Left ventricle myocardium inferior (tissue), 1 donor: ENCODE data around the gene E2F4. TPM values are rescaled to one million over a fixed set of nuclear protein-coding genes. Genes with fewer than 3 reads are reported as not detected.
A peak's percentile ranks its signal among the peaks of the same experiment; 100 is the strongest.

Experiments used
- DNase-seq: peaks from one replicate; pipeline ENCODE4 v3.0.0-alpha.2; 2020
- H3K27ac ChIP-seq: fragments of 200-600 bp; replicated peaks from 2 replicates; pipeline ENCODE4 v1.8.0; 2021
- H3K27me3 ChIP-seq: fragments of 200-600 bp; 2 replicates; pipeline ENCODE4 v1.8.0; 2021; ENCODE audit warnings: low read depth
- H3K36me3 ChIP-seq: fragments of 200-600 bp; 2 replicates; pipeline ENCODE4 v1.8.0; 2021
- H3K4me1 ChIP-seq: fragments of 200-600 bp; 2 replicates; pipeline ENCODE4 v1.8.0; 2021
- H3K4me3 ChIP-seq: fragments of 200-600 bp; 2 replicates; pipeline ENCODE4 v1.8.0; 2021; ENCODE audit warnings: mild to moderate bottlenecking, moderate library complexity
- H3K9me3 ChIP-seq: fragments of 200-600 bp; replicated peaks from 2 replicates; pipeline ENCODE4 v1.8.0; 2021
- CTCF ChIP-seq: fragments of 200-600 bp; IDR thresholded peaks from 2 replicates; pipeline ENCODE4 v1.8.0; 2021; ENCODE audit warnings: antibody characterized with exemption, mild to moderate bottlenecking, borderline replicate concordance
- intact Hi-C: fragments of 100-400 bp; cut with micrococcal nuclease; formaldehyde crosslinking; loops from one replicate; pipeline ENCODE4 v1.11.0; 2022
- total RNA-seq: library from RNA; stranded (reverse); fragmentation: NEBNext Ultra II Directional; extraction: Animal tissue kit (Norgen Biotek cat#: 25700); gene quantifications from one replicate; pipeline ENCODE4 v1.2.1, GENCODE V29; 2021
- donor health status: DM: no; HTN: yes; CAD: no; lungs with severe emphysema.

Gene E2F4
- total RNA-seq, 1 donor from 2014 or later: 35.9 TPM

- H3K9me3 ChIP-seq: no peaks in the 10 kb centered on the region
- H3K4me1 ChIP-seq: peaks cover 21% of the 10 kb centered on the region
- TF ChIP-seq CTCF: no peak
- H3K27ac ChIP-seq: no peak overlapping the region
- intact Hi-C loops: no loop called here
- peaks cover 79% of the 10 kb centered on the region for H3K36me3 ChIP-seq
- no peak for DNase-seq
- no peak overlapping the region for H3K4me3 ChIP-seq
- H3K27me3 ChIP-seq: no peaks in the 10 kb centered on the region
Measured at GRCh38 chr16:67236563-67237395, 44.8 kb downstream of the E2F4 start.

- no peak overlapping the region for H3K27ac ChIP-seq
- TF ChIP-seq CTCF: no peak
- intact Hi-C loops: no loop called here
Measured at GRCh38 chr16:67237396-67238277, 45.7 kb downstream of the E2F4 start.

DNA sequence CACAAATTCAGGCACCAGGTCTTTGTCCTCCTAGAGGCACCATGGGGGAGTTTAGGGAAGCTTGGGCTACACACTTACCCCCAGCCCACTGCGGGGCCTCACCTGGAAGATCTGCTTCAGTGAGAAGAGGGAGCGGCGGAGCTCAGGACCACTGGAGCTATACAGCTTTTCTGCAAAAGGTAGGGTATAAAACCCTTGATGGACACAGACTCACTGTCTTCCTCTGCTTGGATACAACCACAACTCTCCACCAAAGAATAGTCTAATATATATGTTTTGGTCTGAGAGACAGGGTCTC lies 46.3 kb downstream of the E2F4 start:
- DNase-seq: no peak
- TF ChIP-seq CTCF: no peak
- H3K9me3 ChIP-seq: no peaks in the 10 kb centered on the region
- intact Hi-C loops: no loop called here
- H3K4me1 ChIP-seq: peaks cover 35% of the 10 kb centered on the region
- no peaks in the 10 kb centered on the region for H3K27me3 ChIP-seq
- H3K36me3 ChIP-seq: peaks cover 67% of the 10 kb centered on the region
- no peak overlapping the region for H3K4me3 ChIP-seq
- no peak overlapping the region for H3K27ac ChIP-seq

More at GRCh38 chr16:67237396-67238277, 45.7 kb downstream of the E2F4 start:
- Histone ChIP-seq H3K4me3 (no peak overlapping the region), H3K4me1 (peaks cover 30% of the 10 kb centered on the region), H3K27me3 (no peaks in the 10 kb centered on the region), H3K36me3 (peaks cover 73% of the 10 kb centered on the region), H3K9me3 (no peaks in the 10 kb centered on the region)
- DNase-seq: no peak

DNA sequence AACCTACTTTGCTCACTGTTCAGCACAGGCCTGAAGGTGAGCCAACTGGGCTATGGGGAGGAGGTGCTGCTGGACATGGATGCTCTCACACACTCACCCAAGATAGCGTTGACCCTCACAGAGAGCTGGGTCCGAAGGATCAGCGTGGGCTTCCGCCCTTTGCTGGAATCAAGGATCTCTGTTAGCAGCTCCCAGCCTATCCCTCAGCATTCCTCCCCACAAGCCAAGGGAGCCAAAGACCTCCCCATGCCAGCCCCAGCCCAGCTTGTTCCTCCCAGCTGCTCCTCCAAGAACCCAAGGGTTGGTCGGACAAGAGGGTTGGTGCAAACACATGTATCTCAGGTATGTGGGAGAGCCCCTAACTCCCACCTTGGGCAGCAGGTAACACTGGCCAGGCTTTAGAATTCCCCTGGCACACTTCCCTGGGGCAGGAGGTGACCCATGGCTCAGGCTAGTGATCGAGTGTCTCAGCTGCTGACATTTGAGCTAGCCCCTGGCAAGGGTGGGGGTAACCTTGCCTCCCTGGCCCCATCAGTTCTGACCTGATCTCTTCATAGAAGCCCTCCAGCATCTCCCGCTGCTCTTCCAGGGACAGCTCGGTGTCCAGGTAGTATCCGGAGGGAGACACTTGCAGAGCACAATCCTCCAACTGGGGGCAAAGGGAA lies 47.0 kb downstream of the E2F4 start:
- H3K27me3 ChIP-seq: no peaks in the 10 kb centered on the region
- H3K9me3 ChIP-seq: no peaks in the 10 kb centered on the region
- peaks cover 60% of the 10 kb centered on the region for H3K36me3 ChIP-seq
- TF ChIP-seq CTCF: no peak
- no peak for DNase-seq
- intact Hi-C loops: no loop called here
- no peak overlapping the region for H3K4me3 ChIP-seq
- H3K27ac ChIP-seq: no peak overlapping the region
- H3K4me1 ChIP-seq: peaks cover 43% of the 10 kb centered on the region

GRCh38 chr16:67240506-67240905 lies 48.6 kb downstream of the E2F4 start:
- Histone ChIP-seq H3K9me3 (no peaks in the 10 kb centered on the region), H3K4me1 (peaks cover 58% of the 10 kb centered on the region), H3K4me3 (peak overlapping the region; percentile 12), H3K27me3 (no peaks in the 10 kb centered on the region), H3K36me3 (peaks cover 44% of the 10 kb centered on the region), H3K27ac (peak overlapping the region; percentile 98)
- no peak for TF ChIP-seq CTCF
- intact Hi-C loops: loop anchor here (5.0 kb wide), 1 partner anchor 997 kb away; the partner anchor contains the start of gene ESRP2
- no peak for DNase-seq
